Measurements from ENCODE around the gene KLF15.

Gene KLF15

GRCh38 chr3:126304291-126304690 is 52.9 kb downstream of the KLF15 start:
- no peak for DNase-seq

GRCh38 chr3:126303272-126303671 is 53.9 kb downstream of the KLF15 start:
- no peak for DNase-seq

- DNase-seq: no peak
These were observed 56.3 kb downstream of the KLF15 start for GRCh38 chr3:126300761-126301481.

- no peak for DNase-seq
These were observed 57.0 kb downstream of the KLF15 start for GRCh38 chr3:126300001-126300760.

- DNase-seq: no peak
These were observed 61.7 kb downstream of the KLF15 start for GRCh38 chr3:126295407-126295939.

- no peak for DNase-seq
These were observed 62.9 kb downstream of the KLF15 start for GRCh38 chr3:126294211-126294808.

- DNase-seq: no peak
These were observed 63.7 kb downstream of the KLF15 start for GRCh38 chr3:126293370-126294082.

All from NCI-H82 (cell line).